OCI-LY1 (cell line): ENCODE results near the gene LMOD1.

ENCODE experiments used
- H2AFZ ChIP-seq: fragments of 200-600 bp; sonication (generic), shearing (Covaris generic); 2 replicates; pipeline ENCODE4 v1.6.0; 2014; ENCODE audit warnings: antibody characterized with exemption, mild to moderate bottlenecking, low read length
- H3F3A ChIP-seq: fragments of 200-600 bp; sonication (generic), shearing (Covaris generic); 2 replicates; pipeline ENCODE4 v1.6.0; 2014; ENCODE audit warnings: mild to moderate bottlenecking, antibody characterized with exemption, low read length, moderate library complexity; ENCODE audit not compliant: insufficient read depth
- H3K27ac ChIP-seq: fragments of 200-600 bp; sonication (generic); 2 replicates; pipeline ENCODE4 v1.5.1; 2014; ENCODE audit warnings: low read length, mixed run types, mild to moderate bottlenecking, low read depth; ENCODE audit not compliant: poor library complexity, severe bottlenecking
- H3K27me3 ChIP-seq: fragments of 200-600 bp; sonication (generic); 2 replicates; pipeline ENCODE4 v1.6.0; 2014; ENCODE audit warnings: antibody characterized with exemption, mild to moderate bottlenecking, low read length, moderate library complexity; ENCODE audit not compliant: insufficient read depth
- H3K36me3 ChIP-seq: fragments of 200-600 bp; sonication (generic); 2 replicates; pipeline ENCODE4 v1.6.1; 2014; ENCODE audit warnings: mild to moderate bottlenecking, antibody characterized with exemption, low read length, moderate library complexity, mixed read lengths; ENCODE audit not compliant: insufficient read depth
- H3K4me1 ChIP-seq: fragments of 200-600 bp; sonication (generic); 2 replicates; pipeline ENCODE4 v1.5.1; 2014; ENCODE audit warnings: mild to moderate bottlenecking, low read length, moderate library complexity; ENCODE audit not compliant: insufficient read depth, severe bottlenecking
- H3K4me2 ChIP-seq: fragments of 200-600 bp; sonication (generic), shearing (Covaris generic); 2 replicates; pipeline ENCODE4 v1.6.1; 2014; ENCODE audit warnings: low read length
- H3K4me3 ChIP-seq: fragments of 200-600 bp; sonication (generic); 2 replicates; pipeline ENCODE4 v1.5.1; 2014; ENCODE audit warnings: low read length, low read depth, mild to moderate bottlenecking, mixed read lengths; ENCODE audit not compliant: poor library complexity, severe bottlenecking
- H3K79me2 ChIP-seq: fragments of 200-600 bp; shearing (Covaris generic); 2 replicates; pipeline ENCODE4 v1.6.1; 2016; ENCODE audit warnings: mixed run types, low read length, mixed read lengths; ENCODE audit not compliant: insufficient read depth
- H3K9ac ChIP-seq: fragments of 200-600 bp; sonication (generic), shearing (Covaris generic); 2 replicates; pipeline ENCODE4 v1.6.1; 2014; ENCODE audit warnings: mild to moderate bottlenecking, low read length, mixed read lengths
- H3K9me2 ChIP-seq: fragments of 200-600 bp; sonication (generic), shearing (Covaris generic); 2 replicates; pipeline ENCODE4 v1.6.1; 2014; ENCODE audit warnings: low read depth, mild to moderate bottlenecking, low read length, mixed read lengths
- H3K9me3 ChIP-seq: fragments of 200-600 bp; shearing (Covaris generic); 2 replicates; pipeline ENCODE4 v1.6.1; 2014; ENCODE audit warnings: low read length, mixed read lengths
- H4K20me1 ChIP-seq: fragments of 200-600 bp; sonication (generic), shearing (Covaris generic); 2 replicates; pipeline ENCODE4 v1.6.0; 2016; ENCODE audit warnings: mild to moderate bottlenecking, low read length; ENCODE audit not compliant: insufficient read depth
- EZH2 ChIP-seq: fragments of 200-600 bp; sonication (generic), shearing (Covaris generic); IDR thresholded peaks from 2 replicates; pipeline ENCODE4 v1.8.0; 2017; ENCODE audit warnings: borderline replicate concordance, mixed run types, mild to moderate bottlenecking, antibody characterized with exemption, low read length, moderate library complexity, mixed read lengths
- TF ChIP-seq, protein P1 (sequence below): fragments of 200-600 bp; sonication (generic), shearing (Covaris generic); IDR thresholded peaks from 2 replicates; pipeline ENCODE4 v1.5.1; 2017; ENCODE audit warnings: mild to moderate bottlenecking, antibody characterized with exemption, low read length, moderate library complexity, mixed read lengths

Gene LMOD1

DNA sequence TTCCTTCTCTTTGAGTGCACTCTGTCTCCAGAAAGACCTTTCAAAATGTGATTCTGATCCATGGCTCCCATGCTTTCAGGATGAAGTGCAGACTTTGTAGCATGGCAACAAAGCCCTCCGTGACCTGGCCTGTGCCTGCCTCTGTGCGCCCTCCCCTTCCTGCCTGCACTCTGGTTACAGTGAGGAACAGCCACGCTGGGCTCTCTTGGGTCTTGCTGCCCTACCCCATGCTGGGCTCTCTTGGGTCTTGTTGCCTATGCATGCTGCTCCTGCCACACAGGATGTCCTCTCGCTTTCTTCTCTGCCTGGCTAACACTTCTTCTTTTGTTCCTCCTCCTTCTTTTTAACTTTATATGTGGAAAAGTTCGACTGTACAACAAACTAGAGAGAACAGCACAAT is 28.0 kb downstream of the LMOD1 start:
- no peak overlapping the region for H3K4me2 ChIP-seq
- H3K9ac ChIP-seq, result no peak overlapping the region
- H3K27ac ChIP-seq, result no peak overlapping the region

DNA sequence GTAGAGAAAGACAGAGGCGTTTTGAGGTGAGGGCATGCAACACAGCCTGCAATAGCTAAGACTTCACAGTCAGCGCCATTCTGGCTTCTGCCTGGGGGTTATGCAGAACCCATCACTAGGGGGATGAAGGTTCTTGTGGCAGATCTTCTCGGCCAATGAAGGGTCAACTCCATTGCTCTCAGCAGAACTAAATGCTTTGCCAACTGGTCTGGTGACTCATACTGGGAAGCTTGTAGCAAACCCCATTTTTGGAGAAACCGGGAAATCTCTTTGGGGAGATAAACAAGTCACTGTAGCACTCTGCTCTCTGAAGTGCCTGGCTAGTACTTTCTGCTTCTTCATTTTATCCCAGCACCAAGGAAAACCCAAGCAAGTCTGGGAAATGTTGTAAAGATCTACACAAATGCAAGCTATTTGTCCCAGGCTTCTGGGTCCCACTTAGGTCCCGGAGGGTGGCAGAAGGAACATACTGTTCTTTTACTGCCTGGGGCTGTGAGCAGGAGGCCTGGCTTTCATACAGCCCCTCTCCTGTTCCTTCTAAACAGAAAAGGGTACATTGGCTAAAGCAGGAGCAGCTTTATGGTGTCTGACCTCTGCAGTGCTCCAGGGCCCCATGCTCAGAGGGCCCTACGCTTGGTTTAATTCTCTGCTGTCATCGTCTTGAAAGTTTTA is 28.9 kb downstream of the LMOD1 start:
- H3K27me3 ChIP-seq, result no peaks in the 10 kb centered on the region; the same call in 1 of the 2 replicates
- H4K20me1 ChIP-seq, result no peaks in the 10 kb centered on the region
- H3K4me1 ChIP-seq, result no peaks in the 10 kb centered on the region
- no peaks in the 10 kb centered on the region for H3K9me2 ChIP-seq
- no peak overlapping the region for H3K9ac ChIP-seq
- H3F3A ChIP-seq, result no peaks in the 10 kb centered on the region
- H3K9me3 ChIP-seq, result no peaks in the 10 kb centered on the region
- TF ChIP-seq, protein P1, sequence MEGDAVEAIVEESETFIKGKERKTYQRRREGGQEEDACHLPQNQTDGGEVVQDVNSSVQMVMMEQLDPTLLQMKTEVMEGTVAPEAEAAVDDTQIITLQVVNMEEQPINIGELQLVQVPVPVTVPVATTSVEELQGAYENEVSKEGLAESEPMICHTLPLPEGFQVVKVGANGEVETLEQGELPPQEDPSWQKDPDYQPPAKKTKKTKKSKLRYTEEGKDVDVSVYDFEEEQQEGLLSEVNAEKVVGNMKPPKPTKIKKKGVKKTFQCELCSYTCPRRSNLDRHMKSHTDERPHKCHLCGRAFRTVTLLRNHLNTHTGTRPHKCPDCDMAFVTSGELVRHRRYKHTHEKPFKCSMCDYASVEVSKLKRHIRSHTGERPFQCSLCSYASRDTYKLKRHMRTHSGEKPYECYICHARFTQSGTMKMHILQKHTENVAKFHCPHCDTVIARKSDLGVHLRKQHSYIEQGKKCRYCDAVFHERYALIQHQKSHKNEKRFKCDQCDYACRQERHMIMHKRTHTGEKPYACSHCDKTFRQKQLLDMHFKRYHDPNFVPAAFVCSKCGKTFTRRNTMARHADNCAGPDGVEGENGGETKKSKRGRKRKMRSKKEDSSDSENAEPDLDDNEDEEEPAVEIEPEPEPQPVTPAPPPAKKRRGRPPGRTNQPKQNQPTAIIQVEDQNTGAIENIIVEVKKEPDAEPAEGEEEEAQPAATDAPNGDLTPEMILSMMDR, result no peak
- no peak for TF ChIP-seq EZH2
- H2AFZ ChIP-seq, result no peak overlapping the region
- H3K4me2 ChIP-seq, result no peak overlapping the region
- H3K4me3 ChIP-seq, result no peak overlapping the region
- no peak overlapping the region for H3K27ac ChIP-seq
- no peaks in the 10 kb centered on the region for H3K79me2 ChIP-seq
- no peaks in the 10 kb centered on the region; the same call in 1 of the 2 replicates for H3K36me3 ChIP-seq

More for the DNA sequence above, 28.0 kb downstream of the LMOD1 start:
- Histone ChIP-seq H3K4me3 (no peak overlapping the region), H3F3A (no peaks in the 10 kb centered on the region), H4K20me1 (no peaks in the 10 kb centered on the region), H3K36me3 (no peaks in the 10 kb centered on the region; the same call in 1 of the 2 replicates), H3K4me1 (no peaks in the 10 kb centered on the region), H3K79me2 (no peaks in the 10 kb centered on the region), H2AFZ (no peak overlapping the region), H3K27me3 (no peaks in the 10 kb centered on the region), H3K9me3 (no peaks in the 10 kb centered on the region), H3K9me2 (no peaks in the 10 kb centered on the region)
- TF ChIP-seq, protein P1, result no peak
- no peak for TF ChIP-seq EZH2

DNA sequence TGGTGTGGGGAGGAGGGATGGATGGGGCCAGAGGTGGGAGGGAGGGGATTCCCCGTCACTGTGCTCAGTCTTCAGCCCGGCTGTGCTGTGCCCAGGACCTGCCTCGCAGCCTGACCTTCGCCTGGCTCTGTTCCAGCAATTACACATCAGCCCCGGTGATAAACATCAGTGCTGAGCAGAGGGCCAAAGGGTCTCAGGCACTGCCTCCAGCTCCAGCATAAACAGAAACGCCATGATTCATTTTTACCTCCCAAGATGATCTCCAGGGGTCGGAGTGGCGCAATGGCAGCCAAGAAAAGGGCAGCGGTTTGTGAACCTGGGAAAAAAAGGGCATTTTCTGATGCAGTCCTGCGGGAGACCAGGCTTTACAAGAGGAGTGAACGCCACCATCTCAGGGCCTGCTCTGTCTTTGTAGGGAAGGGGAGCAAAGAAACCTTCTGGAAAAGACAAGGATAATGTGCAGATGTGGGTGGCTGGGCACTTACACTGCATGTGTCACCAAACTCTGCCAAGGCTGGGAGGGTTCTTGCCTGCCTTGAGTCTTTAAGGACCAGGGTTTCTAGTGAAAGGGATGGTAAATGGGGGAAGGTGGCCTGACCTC is 29.6 kb downstream of the LMOD1 start:
- Histone ChIP-seq H3K9me2 (no peaks in the 10 kb centered on the region), H3K9ac (no peak overlapping the region), H3K27ac (no peak overlapping the region), H3K79me2 (no peaks in the 10 kb centered on the region), H3F3A (no peaks in the 10 kb centered on the region), H4K20me1 (no peaks in the 10 kb centered on the region), H3K4me3 (no peak overlapping the region), H2AFZ (no peak overlapping the region), H3K4me1 (no peaks in the 10 kb centered on the region), H3K4me2 (no peak overlapping the region), H3K27me3 (no peaks in the 10 kb centered on the region; the same call in 1 of the 2 replicates), H3K9me3 (no peaks in the 10 kb centered on the region), H3K36me3 (no peaks in the 10 kb centered on the region)
- no peak for TF ChIP-seq EZH2
- TF ChIP-seq, protein P1, result no peak
